GM18907 (cell line): Measurements from ENCODE around the gene BPIFB2.
"Not testable (repeated sequence)": the region's sequence is repeated elsewhere in the genome, so short reads cannot be mapped to it uniquely, and the experiment has no call there.

Source experiments
- ATAC-seq: cut with Tn5 transposase; IDR thresholded peaks from one replicate; pipeline ENCODE4 v1.9.1; 2021; ENCODE audit warnings: mild to moderate bottlenecking, moderate library complexity; ENCODE audit not compliant: unreplicated experiment

Gene BPIFB2

DNA sequence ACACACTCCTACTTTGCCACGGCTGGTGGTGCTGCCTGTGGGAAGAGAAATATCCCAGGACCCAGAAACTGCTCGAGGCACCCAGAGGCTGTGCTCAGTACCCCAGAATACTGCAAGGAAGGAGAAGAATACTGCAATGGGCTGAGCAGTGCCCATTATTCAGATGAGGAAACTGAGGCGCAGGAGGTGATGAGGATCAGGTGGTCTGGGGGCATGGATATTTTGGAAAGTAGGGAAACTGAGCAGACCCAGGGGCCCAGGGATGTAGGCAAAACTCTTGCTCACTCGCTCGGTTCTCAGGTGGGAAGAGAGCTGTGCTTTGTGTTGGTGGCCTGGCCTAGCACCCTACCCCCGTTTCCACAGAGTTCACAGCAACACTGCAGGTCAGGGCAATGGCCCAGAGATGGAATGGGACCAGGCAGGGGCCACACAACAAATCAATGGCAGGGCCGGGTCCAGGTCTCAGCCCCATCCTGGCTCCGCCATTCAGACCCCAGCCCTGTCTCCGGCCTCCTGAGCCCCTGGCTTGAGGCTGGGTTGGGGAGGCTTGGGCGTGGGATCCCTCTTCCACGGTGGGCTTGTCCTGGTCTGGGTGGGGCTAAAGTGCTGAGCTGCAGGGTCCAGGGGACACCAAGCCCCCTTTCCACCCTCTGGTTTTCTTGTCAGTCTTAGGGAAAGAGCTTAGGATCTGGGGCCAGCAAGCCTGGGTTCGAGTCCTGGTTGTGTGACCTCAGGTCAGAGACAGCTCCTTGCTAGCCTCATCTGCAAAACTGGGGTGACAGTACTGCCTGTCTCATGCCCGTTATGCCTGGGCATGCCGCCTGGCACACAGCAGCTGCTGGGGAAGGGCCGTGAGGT is 37.2 kb upstream of the BPIFB2 start:
- no peak for ATAC-seq

DNA sequence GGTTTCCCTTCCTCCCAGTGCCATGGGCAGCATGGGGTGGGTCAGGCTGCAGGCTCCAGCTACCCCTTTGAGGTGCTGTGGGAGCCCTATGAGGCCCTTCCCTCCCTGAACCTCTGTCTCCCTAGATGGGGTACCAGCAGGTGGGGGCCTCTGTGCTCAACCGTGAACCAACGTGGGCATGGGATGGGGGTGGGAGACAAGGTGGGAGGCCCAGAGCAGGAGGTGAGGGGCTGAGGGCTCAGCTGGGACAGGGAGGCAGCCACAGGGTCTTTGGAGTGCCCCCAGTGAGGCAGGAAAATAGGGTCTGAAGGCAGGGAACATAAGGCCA is 36.6 kb upstream of the BPIFB2 start:
- ATAC-seq, result no peak

DNA sequence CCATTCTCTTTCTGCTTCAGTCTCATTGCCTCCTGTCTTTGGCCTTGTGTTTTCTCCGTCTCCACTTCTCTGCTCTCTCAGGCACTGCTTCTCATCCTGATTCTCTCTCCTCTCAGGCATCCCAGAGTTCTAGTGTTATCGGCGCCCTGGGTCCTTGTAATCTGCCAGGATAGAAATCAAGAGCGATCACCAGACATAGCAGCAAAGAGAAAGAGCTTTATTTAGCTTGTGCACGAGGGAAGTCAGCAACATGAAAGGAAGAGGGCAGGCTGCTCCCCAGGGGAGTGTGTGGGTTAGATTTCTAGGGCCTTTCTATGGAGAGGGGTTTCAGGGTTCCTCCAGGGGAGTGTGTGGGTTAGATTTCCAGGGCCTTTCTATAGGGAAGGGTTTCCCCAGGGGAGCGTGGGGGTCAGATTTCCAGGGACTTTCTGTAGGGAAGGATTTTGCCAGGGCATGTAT is 35.8 kb upstream of the BPIFB2 start:
- peak; percentile 30 for ATAC-seq

DNA sequence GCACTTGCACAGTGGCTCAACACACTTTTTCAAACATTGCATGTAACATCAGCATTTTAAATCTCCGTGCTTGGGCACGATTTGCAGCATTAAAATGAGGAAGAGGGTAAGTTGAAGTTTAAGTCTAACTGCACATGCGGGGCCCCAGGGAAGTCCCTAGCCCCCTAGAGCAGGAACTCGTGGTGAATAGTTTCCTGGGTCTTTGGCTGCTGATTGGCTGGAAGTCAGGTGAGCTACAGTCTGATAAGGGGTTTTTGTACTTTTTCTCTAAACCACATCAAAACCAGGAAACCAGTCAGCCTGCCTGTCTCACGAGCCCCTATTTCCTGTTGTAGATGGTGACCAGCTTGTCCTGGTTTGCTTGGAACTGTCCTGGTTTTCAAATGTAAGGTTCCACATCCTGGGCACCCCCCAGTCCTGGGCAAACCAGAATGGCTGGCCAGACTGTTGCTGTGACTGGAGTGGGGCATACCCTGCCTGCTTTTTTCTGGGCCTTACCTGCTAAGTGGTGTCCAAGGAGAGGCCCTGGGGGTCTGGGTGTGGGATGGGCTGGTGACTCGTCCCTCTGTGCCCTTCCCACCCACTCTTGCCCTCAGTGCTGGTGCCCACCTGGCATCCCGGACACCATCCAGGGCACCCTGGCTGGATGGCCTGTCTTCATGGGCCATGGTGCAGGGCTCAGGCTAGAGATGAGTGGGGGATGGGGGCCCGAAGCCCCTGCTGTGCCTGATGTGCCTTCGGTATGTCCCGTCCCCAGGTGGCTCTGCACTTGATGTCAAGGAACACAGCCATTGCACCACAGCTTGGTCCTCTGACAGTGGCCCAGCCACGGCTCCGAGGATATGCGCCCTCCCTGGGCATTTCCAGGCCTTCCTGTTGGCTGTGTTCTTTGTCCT is 35.1 kb upstream of the BPIFB2 start:
- peak; percentile 89 for ATAC-seq

DNA sequence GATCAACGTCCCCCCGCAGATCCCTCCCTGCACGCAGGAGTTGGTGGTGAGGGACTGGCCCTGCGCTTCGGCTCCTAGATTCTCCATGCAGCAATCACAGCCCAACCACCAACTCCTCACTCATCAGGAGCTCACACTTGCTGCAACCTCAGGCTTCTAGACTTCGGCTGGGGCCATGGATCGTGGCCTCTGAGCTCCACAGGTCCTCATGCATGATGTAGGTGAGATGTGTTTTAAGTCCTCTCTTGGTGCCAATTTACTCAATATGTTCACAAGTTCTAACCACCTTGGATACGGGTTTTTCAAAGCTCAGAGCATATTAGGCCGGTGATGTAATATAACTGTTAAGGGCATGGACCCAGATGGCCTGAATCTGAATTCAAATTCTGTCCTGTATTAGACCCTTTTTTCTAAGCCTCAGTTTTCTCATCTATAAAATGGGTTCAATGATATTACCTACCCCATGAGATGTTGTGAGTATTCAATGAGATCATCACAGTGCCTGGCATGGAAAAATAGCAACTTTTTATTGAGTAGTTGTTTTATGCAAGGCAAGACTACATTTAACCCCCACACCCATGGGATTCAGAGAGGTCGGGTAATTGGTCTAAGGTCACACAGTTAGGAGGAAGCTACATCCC is 34.3 kb upstream of the BPIFB2 start:
- no peak for ATAC-seq

DNA sequence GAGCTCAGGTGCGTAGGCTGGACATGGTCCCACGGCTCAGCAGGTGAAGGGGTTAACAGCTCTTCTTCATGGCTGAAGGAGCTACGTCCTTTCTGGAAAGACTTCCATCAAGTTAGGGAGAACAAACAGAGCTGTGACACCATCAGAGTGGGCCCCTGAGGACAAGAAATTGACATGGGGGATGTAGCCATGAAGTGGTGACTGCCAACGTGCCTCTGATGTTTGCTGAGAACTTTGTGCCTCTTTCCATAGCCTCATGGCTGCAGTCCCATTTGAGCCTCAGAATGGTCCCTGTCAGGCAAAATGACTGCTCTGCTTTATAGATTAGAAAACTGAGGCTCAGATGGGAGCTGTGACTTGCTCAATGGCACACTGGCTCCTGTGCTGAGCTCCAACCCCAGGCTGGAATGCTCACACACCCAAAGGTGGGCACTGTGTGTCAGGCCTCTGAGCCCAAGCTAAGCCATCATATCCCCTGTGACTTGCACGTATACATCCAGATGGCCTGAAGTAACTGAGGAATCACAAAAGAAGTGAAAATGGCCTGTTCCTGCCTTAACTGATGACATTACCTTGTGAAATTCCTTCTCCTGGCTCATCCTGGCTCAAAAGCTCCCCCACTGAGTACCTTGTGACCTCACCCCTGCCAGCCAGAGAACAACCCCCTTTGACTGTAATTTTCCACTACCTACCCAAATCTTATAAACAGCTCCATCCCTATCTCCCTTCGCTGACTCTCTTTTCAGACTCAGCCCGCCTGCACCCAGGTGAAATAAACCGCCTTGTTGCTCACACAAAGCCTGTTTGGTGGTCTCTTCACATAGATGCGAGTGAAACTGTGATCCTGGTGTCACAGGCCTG is 33.1 kb upstream of the BPIFB2 start:
- not testable (repeated sequence) for ATAC-seq

DNA sequence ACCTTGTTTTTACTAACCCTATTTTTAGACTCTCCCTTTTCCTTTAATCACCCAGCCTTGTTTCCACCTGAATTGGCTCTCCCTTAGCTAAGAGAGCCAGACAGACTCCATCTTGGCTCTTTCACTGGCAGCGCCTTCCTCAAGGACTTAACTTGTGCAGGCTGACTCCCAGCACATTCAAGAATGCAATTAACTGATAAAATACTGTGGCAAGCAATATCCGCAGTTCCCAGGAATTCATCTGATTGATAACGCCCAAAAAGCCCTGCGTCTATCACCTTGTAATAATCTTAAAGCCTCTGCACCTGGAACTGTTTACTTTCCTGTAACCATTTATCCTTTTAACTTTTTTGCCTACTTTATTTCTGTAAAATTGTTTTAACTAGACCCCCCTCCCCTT is 32.4 kb upstream of the BPIFB2 start:
- not testable (repeated sequence) for ATAC-seq

DNA sequence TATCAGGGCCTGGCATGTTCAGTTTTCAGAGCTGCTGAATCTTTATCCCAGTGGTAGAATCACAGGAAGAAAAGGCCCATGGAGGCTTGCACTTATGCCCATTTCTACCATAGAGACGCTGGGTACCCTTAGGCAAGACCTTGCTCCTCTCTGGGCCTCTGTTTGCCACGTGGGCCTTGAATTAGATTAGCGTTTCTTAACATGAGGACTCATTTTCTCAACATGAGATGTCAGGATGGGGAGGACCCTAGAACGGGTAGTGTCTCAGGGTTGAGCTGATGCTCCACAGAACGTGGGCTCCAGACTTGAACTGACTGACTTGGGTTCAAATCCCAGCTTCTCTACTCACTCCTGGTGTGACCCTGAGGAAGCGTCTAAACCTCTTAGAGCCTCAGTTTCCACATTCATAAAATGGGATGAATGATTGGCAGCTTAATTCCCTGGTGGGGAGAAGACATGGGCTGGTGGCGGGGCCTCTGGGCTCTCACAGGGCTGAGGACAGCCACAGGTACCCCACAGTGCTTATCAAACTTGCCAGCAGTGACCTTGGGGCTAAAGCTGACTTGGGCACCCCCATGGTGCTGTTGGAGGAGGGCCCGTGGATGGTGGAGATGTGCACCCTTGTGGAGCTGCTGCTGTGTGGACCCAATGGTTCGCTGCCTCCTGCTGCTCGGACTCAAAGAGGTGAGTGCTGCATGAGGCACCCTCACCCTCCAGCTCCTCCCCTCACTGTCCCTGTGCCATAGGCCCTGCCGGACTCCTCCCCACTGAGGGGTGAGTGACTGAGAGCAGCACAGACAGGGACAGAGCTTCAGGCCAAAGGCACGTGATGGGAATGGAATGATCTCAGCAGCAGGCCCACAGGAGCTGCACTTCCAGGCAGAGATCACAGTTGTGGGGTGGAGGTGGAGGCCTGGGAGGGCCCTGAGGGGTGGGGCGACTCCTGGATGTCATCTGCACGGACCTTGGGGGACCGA is 31.5 kb upstream of the BPIFB2 start:
- ATAC-seq, result no peak

DNA sequence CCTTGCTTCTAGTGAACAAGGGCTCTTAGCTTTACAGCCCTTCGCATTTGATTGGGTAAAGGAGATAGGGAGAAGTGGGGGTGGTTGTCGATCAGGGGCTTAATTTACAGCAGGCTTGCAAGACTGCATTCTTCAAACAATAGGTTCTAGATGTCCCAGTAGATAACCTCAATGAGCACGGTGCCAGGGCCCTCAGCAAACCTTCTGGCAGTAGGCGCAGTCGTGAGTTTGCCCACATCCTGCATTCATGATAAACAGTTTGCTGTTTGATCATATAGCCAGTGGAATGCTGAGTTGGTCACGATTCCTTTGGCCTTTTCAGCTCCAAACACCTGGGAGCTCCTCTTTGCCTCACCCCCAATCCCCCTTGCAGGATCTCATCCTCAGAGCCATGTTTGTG is 30.8 kb upstream of the BPIFB2 start:
- no peak for ATAC-seq

DNA sequence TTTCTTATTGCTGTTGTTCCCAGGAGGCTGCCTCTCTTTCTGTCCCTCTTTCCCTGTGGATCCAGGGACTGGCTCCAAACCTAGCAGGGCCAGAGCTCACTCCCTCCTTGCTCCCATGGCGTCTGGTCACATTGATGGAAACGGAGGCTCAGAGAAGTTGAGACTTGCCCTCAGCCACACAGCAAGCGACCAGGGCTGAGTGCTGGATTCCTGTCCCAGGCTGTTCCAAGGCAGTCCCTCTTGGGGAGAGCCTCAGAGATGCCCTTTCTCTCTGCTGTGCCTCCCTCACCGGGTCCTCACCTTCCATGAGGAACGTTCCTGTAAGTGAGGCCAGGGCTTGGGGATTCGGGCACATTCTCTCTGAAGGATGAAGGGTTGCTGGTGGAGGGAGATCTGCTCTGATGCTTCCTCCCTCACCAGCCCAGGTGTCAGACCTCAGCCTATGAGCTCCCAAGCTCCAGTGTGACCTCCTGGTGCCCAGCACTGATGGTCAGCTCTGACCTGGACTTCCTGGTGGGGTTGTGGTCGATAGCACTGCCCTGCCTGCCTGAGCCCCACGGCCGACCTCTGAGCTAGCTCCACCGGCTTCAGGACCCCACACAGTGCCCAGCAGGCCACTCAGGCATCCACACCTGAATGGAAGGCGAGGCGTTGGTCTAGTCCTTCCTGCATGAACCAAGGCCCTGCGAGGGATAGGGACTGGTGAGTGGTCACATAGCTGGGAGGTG is 30.1 kb upstream of the BPIFB2 start:
- no peak for ATAC-seq

DNA sequence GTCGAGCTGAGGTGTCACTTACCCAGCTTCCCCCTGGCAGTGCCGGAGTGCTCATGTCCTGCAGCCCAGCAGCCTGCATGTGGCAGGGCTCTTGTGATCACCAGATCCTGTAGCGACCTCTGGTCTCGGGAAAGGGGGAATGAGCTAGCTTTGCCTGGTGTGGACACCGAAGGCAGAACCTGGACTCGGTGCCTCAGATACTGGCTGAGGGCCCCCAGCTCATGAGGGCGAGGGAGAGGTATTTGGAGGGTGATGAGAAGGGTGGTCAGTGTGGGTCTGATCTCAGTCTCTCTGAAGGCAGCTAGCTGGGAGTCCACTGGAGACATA is 29.5 kb upstream of the BPIFB2 start:
- ATAC-seq, result no peak

DNA sequence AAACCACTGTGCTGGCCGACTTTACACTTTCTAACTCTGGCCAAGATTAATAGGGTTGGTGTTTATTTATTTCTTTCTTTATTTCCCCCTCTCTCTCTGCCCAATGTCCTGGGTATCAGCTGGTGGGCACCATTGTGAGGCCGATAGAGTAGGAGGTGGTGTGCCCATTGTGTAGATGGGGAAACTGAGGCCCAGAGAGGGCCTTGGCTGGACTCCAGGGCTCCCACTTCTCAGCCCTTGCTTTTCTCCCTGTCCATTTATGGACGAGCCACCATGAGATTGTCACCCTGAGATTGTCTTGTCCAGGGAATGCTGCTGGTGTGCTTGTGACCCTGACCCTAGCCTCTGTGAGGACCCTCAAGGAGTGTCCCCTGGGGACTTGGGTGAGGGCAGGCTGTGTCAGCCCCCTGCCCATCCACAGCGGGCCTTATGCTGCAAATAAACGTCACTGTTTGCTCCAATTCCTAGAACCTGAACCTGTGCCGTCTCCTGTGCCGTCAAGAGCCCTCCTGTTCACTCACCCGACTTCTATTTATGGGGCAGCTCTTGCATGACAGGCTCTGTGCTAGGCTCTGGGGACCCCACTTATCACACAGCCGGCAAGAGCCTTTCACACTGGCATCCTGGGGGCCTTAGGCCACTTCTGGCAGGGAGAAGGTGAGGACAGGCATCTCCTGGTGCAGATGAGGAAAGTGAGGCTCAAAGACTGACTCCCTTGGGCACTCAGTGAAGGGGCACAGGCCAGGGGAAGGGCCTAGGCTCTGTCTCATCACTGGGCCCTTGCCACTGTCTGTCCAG is 28.1 kb upstream of the BPIFB2 start:
- ATAC-seq, result no peak

DNA sequence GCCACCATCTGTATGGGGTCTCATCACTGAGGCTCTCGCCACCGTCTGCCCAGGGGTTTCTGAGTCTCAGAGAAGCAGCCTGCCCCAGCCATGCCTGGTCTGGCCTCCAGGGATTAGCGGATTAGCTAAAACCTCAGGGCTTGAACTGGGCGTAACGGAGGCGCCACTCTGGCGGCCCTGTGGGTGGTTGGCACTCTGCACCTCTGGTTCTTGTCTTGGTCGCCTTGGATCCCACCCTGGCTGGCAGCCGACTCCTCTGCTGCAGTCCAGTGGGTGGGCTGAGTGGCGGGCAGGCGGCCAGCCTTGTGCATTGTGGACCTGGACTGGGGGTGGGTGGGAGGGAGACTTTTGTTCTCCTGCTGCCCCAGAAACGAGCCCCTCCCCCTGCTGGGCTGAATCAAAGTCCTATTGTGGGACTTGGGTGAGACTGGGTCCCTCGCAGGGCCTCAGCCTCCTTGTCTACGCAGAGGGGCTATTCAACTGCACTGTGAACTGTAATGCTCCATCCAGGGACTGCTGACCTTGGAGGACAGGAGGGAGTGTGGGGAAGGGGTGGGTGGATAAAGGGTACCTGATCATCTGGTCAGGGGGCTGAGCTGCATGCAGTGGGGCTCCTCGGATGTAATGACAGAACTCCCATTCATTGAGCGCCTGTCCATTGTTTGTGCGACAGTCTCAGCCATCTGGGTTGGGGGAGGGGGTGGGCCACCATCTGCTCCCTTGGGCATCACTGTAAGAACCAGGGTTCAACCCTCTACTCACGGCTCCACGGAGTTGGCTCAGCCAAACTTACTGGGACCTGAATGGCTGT is 27.2 kb upstream of the BPIFB2 start:
- no peak for ATAC-seq

DNA sequence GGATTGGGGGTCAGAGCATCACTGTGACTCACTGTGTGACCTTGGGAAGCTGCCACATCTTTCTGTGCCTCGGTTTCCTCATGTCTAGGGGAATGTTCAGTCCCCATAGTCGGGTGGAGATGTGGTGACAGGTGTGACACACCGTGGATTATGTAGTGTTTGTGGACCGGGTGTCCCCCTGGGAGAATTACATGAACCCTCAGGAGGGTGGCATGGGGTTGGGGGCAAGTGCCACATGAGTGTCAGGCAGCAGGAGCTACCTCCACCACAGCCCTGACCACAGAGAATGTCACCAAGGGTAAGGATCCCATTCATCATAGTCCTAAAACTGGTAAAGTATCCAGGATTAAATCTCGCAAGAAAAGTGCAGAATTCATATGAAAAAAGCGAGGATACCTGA is 26.5 kb upstream of the BPIFB2 start:
- no peak for ATAC-seq

DNA sequence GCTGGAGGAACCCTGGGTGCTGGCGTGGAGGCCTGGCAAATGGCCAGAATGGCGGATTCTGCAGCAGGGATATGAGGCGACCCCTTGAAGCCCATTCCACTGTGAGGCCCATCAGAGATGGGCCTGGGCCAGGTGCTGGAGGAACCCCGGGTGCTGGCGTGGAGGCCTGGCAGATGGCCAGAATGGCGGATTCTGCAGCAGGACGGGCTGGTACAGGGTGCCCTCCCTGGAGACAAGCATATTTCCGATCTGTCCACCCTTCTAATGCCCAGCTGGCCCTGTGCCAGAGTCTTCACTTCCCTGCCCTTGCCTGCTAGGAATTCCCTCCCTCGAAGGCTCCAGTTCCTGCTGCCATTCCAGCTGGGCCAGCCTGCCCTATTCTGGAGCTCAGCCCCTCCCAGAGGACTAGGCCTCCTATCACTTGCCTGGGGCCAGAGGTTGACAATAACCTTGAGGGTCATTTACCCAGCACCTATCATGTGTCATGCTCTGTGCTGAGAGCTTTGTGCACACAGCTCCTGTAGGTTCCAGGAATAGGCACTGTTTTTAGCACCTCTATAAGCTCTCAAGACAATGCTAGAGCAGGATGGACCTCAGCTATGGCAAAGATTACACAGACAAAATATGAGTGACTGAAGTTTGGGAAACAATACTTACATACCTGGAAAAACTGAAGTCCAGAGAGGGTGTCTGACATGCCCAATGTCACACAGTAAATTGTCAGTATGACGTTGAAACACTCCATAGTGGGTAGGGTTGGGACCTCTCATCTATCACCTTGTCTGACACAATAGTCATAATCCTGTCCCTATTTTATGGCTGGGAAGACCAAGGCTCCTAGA is 24.7 kb upstream of the BPIFB2 start:
- no peak for ATAC-seq

DNA sequence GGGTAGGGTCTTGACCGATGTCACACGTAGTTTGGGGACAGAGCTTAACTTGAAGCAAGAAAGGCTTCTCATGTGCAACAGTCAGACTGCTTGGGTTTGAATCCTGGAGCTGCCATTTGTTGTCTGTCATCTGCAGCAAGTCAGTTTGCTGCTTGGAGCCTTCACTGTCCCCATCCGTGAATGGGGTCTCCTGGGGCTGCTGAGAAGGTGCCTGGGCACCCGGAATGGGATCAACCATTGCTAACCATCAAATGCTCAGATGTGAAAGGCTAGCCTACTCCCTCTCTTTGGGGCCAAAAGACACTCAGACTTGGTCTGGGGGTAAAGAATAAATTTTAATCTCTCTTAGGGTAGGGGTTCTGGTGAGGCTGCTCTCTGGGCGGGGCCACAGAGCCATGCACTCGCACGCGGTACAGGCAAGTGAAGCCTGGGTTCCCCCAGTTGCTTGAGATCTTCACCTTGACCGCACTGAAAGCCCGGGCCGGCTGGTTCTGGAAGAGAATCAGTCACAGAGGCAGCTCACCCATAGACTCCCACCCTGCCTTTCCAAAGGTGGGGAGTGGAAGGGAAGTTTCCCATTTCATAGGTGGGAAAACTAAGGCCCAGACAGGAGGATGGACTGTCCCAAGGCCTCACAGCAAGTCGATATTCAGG is 23.9 kb upstream of the BPIFB2 start:
- ATAC-seq, result no peak
